Activated naive CD8-positive, alpha-beta T cell treated with anti-CD3 and anti-CD28 coated beads for 36 hours (primary cell): ENCODE data around the gene TRIL. TPM values are rescaled to one million over a fixed set of nuclear protein-coding genes. Genes with fewer than 3 reads are reported as not detected.

Experiments used
- total RNA-seq, 2 experiments: library from RNA; stranded (reverse); gene quantifications; one replicate each; pipeline ENCODE4 v1.2.3, GENCODE V29; 2021

Gene TRIL
- total RNA-seq, 2 experiments from 2014 or later: not detected

Other genes with a start within 250 kb of the TRIL start
- not detected for gene CPVL, start 188.2 kb upstream of the TRIL start, total RNA-seq
- 1 to 10 TPM in 1 of 2 experiments, under 1 TPM in 1; 0.80 to 1.6 TPM for gene CHN2, start 236.4 kb upstream of the TRIL start, total RNA-seq